ENCODE measurements around the gene CAPN9. TPM values are rescaled to one million over a fixed set of nuclear protein-coding genes. Genes with fewer than 3 reads are reported as not detected.
"Not testable (repeated sequence)": the region's sequence is repeated elsewhere in the genome, so short reads cannot be mapped to it uniquely, and the experiment has no call there.

The CAPN9 gene
- total RNA-seq, 2 donors from 2014 or later: 1.2 TPM; not detected in 1

DNA sequence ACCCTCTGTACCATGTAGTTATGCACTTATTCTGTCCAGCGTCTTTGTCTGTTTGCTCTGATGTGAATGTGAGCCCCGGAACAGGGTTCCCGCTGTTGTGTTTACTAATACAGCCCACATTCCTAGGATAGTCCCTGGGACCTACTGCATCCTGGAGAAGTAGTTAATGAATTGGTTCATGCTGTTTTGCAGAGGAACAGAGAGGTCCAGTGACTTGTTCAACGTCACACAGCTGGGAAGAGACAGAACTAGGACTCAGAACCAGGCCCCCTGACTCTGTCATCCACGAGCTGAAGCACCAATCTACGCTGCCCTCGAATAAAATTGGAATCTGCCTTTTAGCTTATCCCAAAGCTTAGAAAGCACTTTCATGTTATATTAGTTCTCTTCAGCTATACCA is 34.0 kb upstream of the CAPN9 start:
- DNase-seq (ENCODE audit: low spot score) (no peak), ATAC-seq (ENCODE audit: insufficient number of reproducible peaks, low FRiP score, low read depth) (no peak)
- Histone ChIP-seq H3K27me3 (replicated peaks; ENCODE audit: insufficient read depth) (no peaks in the 10 kb centered on the region), H3K4me3 (peak overlapping the region; percentile 59), H3K27ac (no peak overlapping the region), H3K9me3 (no peaks in the 10 kb centered on the region), H3K4me1 (ENCODE audit: control insufficient read depth in 1 of 2, low read depth in 2 of 2) (peaks cover 0 to 20% of the 10 kb centered on the region in 2 donors), H3K36me3 (no peaks in the 10 kb centered on the region)
- TF ChIP-seq, protein P1, sequence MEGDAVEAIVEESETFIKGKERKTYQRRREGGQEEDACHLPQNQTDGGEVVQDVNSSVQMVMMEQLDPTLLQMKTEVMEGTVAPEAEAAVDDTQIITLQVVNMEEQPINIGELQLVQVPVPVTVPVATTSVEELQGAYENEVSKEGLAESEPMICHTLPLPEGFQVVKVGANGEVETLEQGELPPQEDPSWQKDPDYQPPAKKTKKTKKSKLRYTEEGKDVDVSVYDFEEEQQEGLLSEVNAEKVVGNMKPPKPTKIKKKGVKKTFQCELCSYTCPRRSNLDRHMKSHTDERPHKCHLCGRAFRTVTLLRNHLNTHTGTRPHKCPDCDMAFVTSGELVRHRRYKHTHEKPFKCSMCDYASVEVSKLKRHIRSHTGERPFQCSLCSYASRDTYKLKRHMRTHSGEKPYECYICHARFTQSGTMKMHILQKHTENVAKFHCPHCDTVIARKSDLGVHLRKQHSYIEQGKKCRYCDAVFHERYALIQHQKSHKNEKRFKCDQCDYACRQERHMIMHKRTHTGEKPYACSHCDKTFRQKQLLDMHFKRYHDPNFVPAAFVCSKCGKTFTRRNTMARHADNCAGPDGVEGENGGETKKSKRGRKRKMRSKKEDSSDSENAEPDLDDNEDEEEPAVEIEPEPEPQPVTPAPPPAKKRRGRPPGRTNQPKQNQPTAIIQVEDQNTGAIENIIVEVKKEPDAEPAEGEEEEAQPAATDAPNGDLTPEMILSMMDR (IDR thresholded peaks at IDR 0.05): no peak

DNA sequence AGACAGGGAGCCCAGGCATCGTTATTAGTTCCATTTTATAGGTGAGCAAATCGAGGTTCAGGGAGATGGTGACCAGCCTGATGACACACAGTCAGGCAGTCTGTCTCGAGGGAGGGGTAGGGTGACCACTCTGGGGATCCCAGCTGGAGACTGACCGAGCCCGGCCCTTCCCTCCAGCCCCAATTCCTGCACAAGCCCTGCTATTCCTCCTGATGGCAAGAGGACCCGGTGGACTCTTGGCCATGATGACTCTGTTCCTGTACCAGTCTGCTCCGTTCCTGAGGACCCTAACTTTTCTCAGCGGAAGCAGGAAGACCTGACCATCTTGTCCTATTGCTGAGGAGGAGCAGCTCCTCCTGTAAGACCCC is 33.7 kb upstream of the CAPN9 start:
- Histone ChIP-seq H3K9me3 (no peaks in the 10 kb centered on the region), H3K36me3 (no peaks in the 10 kb centered on the region), H3K27ac (no peak overlapping the region), H3K4me3 (peak overlapping the region; percentile 59), H3K4me1 (ENCODE audit: control insufficient read depth in 1 of 2, low read depth in 2 of 2) (peaks cover 0 to 20% of the 10 kb centered on the region in 2 donors), H3K27me3 (replicated peaks; ENCODE audit: insufficient read depth) (no peaks in the 10 kb centered on the region)
- no peak for ATAC-seq (ENCODE audit: insufficient number of reproducible peaks, low FRiP score, low read depth)
- TF ChIP-seq, protein P1 (IDR thresholded peaks at IDR 0.05): no peak
- no peak for DNase-seq (ENCODE audit: low spot score)

DNA sequence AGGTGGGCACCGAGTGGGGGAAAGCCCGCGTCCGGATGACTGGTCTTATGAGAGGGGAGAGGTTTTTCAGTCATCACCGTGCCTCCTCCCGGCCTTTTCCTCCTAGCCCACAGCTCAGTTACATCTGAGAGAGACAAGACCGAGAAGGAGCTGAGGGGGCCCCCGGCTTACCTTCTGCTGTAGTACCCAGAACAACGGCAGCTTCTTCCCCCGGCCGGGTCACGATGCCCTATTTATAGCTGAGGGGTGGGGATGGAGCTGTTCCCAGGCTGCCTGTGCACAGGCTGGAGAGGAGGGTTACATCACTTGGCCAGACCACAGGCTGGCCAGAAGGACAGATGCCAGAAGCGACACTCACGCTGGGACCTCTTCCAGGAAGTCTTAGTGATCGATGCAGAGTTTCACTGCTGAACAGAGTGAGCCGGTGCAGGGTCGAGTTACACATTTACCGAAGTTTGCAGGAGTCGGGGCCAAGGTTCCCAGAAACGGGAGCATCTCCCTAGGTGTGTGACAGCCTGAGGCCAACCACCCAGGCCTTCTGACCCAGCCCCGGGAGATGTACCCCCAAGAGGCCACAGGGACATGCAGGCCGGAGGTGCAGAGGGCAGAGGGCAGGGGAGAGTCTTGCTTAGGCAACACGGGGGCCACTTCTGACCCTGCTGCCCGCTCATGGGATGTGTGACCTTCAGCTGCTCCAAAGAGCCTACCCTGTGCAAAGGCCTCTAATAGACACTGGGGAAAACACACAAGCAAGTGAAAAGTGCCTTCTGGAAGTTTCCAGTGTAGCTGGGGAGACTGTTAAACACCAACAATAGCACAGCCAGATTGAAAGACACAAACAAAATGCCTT is 33.0 kb upstream of the CAPN9 start, which contains the start of gene AGT:
Gene AGT (minus strand): TSS at position 208 of the 850 bp plus-strand sequence. CDS start 3,299 bp downstream, outside the sequence.
- Histone ChIP-seq H3K27me3 (replicated peaks; ENCODE audit: insufficient read depth) (no peaks in the 10 kb centered on the region), H3K4me3 (peak within 1 kb of the TSS; percentile 59), H3K4me1 (ENCODE audit: control insufficient read depth in 1 of 2, low read depth in 2 of 2) (peaks cover 0 to 20% of the 10 kb centered on the region in 2 donors), H3K9me3 (no peaks in the 10 kb centered on the region), H3K36me3 (no peaks in the 10 kb centered on the region), H3K27ac (no peak within 1 kb of the TSS)
- peak; percentile 80 for ATAC-seq (ENCODE audit: insufficient number of reproducible peaks, low FRiP score, low read depth)
- DNase-seq (ENCODE audit: low spot score): peak; percentile 31
- TF ChIP-seq, protein P1 (IDR thresholded peaks at IDR 0.05): no peak

DNA sequence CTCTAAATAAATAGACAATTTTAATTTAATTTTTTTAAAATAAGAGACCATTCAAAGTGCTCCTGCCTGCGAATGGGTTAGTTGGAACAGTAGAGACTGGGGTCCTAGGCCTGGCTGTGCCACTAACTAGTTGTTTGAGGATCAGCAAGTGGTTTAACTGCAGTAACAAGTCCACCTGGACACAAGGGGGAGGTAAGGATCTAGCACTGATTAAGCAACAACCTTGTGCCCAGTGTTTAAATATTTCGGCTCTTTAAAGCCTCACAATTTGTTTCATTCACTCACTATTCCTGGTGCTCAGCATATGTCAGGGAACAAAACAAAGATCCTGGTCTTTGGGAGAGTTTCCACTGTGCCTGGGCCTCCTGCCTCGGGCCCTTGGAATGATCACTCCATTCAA is 31.7 kb upstream of the CAPN9 start:
- peaks cover 0 to 20% of the 10 kb centered on the region in 2 donors for H3K4me1 ChIP-seq (ENCODE audit: control insufficient read depth in 1 of 2, low read depth in 2 of 2)
- ATAC-seq (ENCODE audit: insufficient number of reproducible peaks, low FRiP score, low read depth) (no peak), DNase-seq (ENCODE audit: low spot score) (no peak)
- H3K9me3 ChIP-seq: no peaks in the 10 kb centered on the region
- no peaks in the 10 kb centered on the region for H3K27me3 ChIP-seq (replicated peaks; ENCODE audit: insufficient read depth)
- TF ChIP-seq, protein P1 (IDR thresholded peaks at IDR 0.05): no peak
- H3K27ac ChIP-seq: no peak overlapping the region
- H3K4me3 ChIP-seq: no peak overlapping the region
- no peaks in the 10 kb centered on the region for H3K36me3 ChIP-seq

DNA sequence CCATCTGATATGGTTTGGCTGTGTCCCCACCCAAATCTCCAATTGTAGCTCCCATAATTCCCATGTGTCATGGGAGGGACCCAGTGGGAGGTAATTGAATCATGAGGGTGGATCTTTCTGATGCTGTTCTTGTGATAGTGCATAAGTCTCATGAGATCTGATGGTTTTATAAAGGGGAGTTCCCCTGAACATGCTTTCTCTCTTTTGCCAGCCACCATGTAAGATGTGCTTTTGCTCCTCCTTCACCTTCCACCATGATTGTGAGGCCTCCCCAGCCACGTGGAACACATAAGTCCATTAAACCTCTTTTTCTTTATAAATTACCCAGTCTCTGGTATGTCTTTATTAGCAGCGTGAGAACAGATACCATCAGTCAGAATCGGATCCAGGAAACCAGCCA is 30.7 kb upstream of the CAPN9 start:
- not testable (repeated sequence) for ATAC-seq (ENCODE audit: insufficient number of reproducible peaks, low FRiP score, low read depth); DNase-seq (ENCODE audit: low spot score)

More for the DNA sequence above, 30.7 kb upstream of the CAPN9 start:
- H3K27ac ChIP-seq; H3K9me3 ChIP-seq; H3K27me3 ChIP-seq (replicated peaks; ENCODE audit: insufficient read depth); H3K36me3 ChIP-seq; H3K4me3 ChIP-seq: not testable (repeated sequence)
- peaks cover 0 to 20% of the 10 kb centered on the region in 2 donors for H3K4me1 ChIP-seq (ENCODE audit: control insufficient read depth in 1 of 2, low read depth in 2 of 2)
